Measurements from ENCODE around the gene REC114.
"Not testable (repeated sequence)": the region's sequence is repeated elsewhere in the genome, so short reads cannot be mapped to it uniquely, and the experiment has no call there.

REC114 gene

DNA sequence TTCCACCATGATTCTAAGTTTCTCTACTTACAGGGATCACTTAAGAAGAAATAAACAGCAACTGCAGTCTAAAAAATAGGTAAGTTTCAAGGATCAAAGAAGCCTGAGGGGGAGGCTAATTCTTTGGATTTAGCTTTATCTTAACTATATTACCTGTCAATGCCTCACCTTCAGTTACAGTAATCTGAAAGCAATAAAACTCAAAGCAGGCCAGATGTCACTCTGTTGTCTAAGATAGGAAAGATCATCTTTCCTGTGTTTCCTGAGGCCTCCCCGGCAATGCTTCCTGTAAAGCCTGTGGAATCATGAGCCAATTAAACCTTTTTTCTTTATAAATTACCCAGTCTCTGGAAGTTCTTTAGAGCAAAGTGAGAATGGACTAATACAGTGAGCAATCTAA lies 130.1 kb downstream of the REC114 start:
- in situ Hi-C loops (cut with MboI; ENCODE audit: low sequenced_read_pairs), result no loop called here

DNA sequence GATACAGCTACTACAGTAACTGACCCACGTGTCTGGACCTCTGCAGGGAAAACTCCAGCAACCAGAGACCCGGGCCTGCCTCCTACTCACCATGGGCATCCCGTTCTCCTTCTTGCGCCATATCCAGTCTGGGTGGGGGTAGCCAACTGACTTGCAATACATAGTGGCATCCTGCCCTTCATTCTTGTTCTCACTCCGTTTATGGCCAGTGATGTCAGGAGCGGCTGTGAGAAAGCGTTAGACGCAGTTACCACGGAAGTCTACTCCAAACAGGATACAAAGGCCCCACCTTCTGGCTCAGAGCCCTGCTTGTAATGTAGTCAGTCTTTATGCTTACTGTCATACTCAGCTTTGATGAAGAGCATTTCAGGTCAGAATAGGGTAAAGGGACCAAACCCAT lies 130.6 kb downstream of the REC114 start:
- in situ Hi-C loops (cut with MboI; ENCODE audit: low sequenced_read_pairs), result no loop called here

GRCh38 chr15:73575636-73576247 lies 132.8 kb downstream of the REC114 start:
- in situ Hi-C loops (cut with MboI; ENCODE audit: low sequenced_read_pairs), result no loop called here

DNA sequence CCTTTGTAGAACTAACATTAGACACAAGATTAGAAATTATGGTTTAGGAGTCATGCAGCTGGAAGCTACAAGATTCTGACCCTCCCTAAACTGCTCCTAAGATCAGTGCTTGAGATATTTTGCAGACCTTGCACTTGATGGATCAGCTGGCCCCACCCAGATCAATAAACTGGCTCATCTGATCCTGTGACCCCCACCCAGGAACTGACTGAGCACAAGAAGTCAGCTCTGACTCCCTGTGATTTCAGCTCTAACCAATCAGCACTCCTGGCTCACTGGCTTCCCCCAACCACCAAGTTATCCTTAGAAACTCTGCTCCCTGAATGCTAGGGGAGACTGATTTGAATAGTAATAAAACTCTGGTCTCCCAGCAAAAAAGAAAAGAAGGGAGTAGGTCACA lies 134.6 kb downstream of the REC114 start:
- in situ Hi-C loops (cut with MboI; ENCODE audit: low sequenced_read_pairs), result not testable (repeated sequence)

DNA sequence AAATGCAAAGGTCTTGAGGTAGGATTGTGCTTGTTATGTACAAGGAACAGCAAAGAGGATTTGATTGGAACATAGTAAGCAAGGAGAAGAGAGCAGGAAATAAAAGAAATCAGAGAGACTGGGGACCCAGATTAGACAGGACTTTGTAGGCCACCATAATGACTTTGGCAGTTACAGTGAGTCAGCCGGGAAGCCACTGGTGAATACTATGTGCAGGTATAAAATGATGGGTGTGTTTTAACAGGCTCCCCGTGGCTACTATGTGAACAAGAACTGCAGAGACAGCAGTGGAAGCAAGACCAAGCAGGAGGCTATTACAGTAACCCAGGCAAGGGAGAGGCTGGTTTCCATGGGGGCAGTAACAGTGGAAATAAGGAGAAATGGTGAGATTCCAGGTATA lies 135.1 kb downstream of the REC114 start:
- in situ Hi-C loops (cut with MboI; ENCODE audit: low sequenced_read_pairs), result no loop called here

- in situ Hi-C loops (cut with MboI; ENCODE audit: low sequenced_read_pairs), result no loop called here
These were observed 140.0 kb downstream of the REC114 start for GRCh38 chr15:73582851-73583379.

- in situ Hi-C loops (cut with MboI; ENCODE audit: low sequenced_read_pairs), result no loop called here
These were observed 140.6 kb downstream of the REC114 start for GRCh38 chr15:73583544-73583943.

GRCh38 chr15:73584699-73585420 lies 141.9 kb downstream of the REC114 start:
- in situ Hi-C loops (cut with MboI; ENCODE audit: low sequenced_read_pairs), result no loop called here

GRCh38 chr15:73585871-73586654 lies 143.1 kb downstream of the REC114 start:
- in situ Hi-C loops (cut with MboI; ENCODE audit: low sequenced_read_pairs), result no loop called here

- in situ Hi-C loops (cut with MboI; ENCODE audit: low sequenced_read_pairs), result no loop called here
These were observed 146.8 kb downstream of the REC114 start for GRCh38 chr15:73589766-73590165.

GRCh38 chr15:73590263-73590662 lies 147.3 kb downstream of the REC114 start:
- in situ Hi-C loops (cut with MboI; ENCODE audit: low sequenced_read_pairs), result no loop called here

DNA sequence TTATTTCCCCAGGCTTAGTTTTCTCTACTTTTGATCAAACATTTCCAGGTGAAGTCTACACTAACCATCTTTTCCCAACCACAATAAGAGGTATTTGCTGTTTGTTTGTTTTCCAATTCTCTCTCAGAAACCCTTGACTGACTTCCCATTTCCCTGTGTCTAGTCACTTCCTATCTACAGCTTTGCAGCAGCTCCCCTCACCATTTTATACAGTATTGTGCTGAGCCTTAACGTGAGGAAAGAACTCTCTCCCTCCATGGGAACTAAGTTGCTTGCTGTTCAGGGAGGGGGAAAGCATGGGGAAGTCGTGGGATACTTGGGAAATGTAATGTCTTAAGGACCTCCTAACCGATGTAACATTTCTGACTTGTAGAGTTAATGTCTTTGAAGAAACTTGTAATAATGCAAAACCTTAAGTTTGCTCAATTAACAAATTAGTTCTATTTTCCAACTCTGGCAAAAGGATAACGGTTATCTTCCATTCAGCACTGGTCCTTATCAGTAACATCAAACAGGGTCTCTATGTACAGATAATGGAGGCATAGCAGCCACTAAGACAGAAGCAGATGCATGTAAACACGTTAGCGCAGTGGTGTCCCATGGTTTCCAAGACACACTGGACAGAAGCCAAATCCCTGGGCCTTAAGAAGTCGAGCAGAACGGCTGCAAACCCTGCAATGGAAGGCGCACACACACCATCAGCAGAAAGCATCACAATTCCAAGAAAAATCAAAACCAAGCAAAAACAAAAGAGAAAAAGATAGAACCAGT lies 150.5 kb downstream of the REC114 start:
- in situ Hi-C loops (cut with MboI; ENCODE audit: low sequenced_read_pairs), result no loop called here

DNA sequence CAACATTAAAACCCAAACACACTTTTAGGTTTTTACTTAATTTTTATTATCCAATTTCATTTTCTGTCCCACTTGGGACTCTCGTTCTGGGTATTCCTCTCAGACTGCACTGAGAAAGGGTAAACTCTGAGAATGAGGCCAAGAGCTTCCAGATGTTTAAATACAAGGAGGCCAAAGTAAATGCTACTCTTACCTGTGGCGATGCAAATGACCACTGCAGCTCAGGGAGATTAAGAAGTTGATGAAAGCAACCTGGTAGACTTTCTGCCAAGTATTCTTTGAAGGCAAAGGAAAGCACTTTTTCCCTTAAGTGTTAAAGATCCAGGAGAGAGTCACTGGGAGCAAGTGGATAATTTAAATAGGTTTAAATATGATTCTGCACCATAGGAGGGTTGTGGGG lies 151.1 kb downstream of the REC114 start:
- in situ Hi-C loops (cut with MboI; ENCODE audit: low sequenced_read_pairs), result no loop called here

- in situ Hi-C loops (cut with MboI; ENCODE audit: low sequenced_read_pairs), result no loop called here
These were observed 153.2 kb downstream of the REC114 start for GRCh38 chr15:73596174-73596573.

GRCh38 chr15:73597036-73597638 lies 154.2 kb downstream of the REC114 start:
- in situ Hi-C loops (cut with MboI; ENCODE audit: low sequenced_read_pairs), result no loop called here

DNA sequence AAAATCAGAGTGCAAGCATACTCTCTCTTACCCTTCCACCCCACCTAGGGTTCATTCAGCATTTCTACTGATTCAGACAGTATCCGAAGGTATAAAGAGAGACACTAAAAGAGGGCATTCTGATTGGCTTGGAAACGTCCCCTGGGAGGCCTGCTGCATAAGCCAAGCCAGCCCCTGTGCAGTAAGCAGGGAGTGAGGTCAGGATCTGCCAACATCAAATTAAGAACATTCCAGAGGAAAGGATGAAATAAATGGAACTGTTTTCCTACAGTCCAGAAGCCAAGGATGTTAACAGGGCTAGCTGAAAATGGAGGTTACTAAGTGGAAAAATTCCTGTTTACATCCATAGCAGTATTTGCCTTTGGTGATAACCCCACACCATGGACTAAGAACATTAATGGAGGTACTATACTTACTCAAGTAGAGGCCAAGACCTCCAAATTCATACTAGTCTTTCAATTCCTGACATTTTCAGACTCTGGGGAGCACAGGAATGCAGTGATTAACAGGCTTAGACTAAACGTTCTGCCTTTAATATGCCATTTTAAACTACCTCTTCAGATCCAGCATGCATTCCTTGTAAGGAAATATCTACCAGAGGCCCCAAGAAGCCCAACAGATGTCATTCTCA lies 155.7 kb downstream of the REC114 start:
- in situ Hi-C loops (cut with MboI; ENCODE audit: low sequenced_read_pairs), result no loop called here

GRCh38 chr15:73599934-73600333 lies 157.0 kb downstream of the REC114 start:
- in situ Hi-C loops (cut with MboI; ENCODE audit: low sequenced_read_pairs), result no loop called here

DNA sequence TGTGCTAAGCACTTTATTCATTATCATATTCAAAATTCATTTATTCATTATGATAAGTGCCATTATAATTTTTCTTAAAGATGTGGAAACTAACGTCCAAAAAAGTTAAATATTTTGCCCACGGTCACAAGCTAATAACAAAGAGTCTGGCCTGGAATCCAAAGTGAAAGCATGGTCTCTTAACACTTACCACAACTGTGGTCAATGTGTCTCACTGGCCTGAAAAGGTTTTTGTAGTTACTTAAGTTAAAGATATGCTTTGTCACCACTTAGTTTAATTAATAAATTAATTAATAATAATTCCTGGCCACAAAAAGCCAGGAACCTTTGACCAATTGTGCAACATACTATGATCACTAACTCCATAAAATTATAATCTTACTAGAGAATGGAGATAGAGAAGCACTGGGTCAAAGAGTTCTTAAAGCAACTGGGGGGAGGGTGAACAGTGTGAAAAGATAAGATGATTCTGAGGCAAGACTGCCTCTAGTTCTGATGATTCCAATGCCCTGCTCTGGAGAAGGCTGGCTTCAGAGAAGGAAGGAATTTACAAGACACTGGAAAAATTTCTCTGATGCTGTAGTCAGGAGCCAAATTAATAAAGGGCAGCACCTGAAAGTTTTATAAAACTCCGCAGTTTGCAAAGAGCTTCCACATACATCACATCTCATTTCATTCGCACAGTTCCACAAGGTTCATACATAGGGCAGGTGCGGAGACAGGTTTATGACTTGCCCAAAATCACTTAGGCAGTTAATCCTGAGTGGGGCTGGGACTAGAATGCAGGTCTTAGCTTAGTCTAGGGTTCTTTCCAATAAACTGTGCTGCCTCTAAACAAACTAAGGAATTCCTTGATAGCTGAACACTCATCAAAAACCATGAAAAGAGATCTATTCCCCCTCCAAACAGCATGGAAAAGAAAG lies 157.7 kb downstream of the REC114 start:
- in situ Hi-C loops (cut with MboI; ENCODE audit: low sequenced_read_pairs), result no loop called here
